Smooth muscle cell (in vitro differentiated cells): Measurements from ENCODE around the gene ACER3. TPM values are rescaled to one million over a fixed set of nuclear protein-coding genes. Genes with fewer than 3 reads are reported as not detected.

Experiments
- DNase-seq: peaks from one replicate; lab custom pipeline; 2025; ENCODE audit not compliant: unreplicated experiment; lab: John Stamatoyannopoulos, UW
- H2AFZ ChIP-seq: fragments of 200-600 bp; sonication (generic); 2 replicates; pipeline ENCODE4 v1.6.0; 2016; ENCODE audit warnings: antibody characterized with exemption, low read depth, mild to moderate bottlenecking
- H3F3A ChIP-seq: fragments of 200-600 bp; sonication (generic); 2 replicates; pipeline ENCODE4 v1.6.0; 2017; ENCODE audit warnings: antibody characterized with exemption, low read depth
- H3K27ac ChIP-seq: fragments of 200-600 bp; sonication (generic); 2 replicates; pipeline ENCODE4 v1.5.1; 2016; ENCODE audit warnings: low read depth, mild to moderate bottlenecking
- H3K27me3 ChIP-seq: fragments of 200-600 bp; sonication (generic); 2 replicates; pipeline ENCODE4 v1.6.1; 2016; ENCODE audit warnings: low read depth, mild to moderate bottlenecking
- H3K36me3 ChIP-seq: fragments of 200-600 bp; sonication (generic); 2 replicates; pipeline ENCODE4 v1.5.1; 2016; ENCODE audit warnings: low read depth
- H3K4me1 ChIP-seq: fragments of 200-600 bp; sonication (generic); 2 replicates; pipeline ENCODE4 v1.5.1; 2016; ENCODE audit warnings: low read depth
- H3K4me2 ChIP-seq: fragments of 200-600 bp; sonication (generic); 2 replicates; pipeline ENCODE4 v1.6.0; 2016; ENCODE audit warnings: mild to moderate bottlenecking
- H3K4me3 ChIP-seq: fragments of 200-600 bp; sonication (generic); 2 replicates; pipeline ENCODE4 v1.5.1; 2016; ENCODE audit warnings: mild to moderate bottlenecking
- H3K79me2 ChIP-seq: fragments of 200-600 bp; sonication (generic); 2 replicates; pipeline ENCODE4 v1.6.0; 2016; ENCODE audit warnings: low read depth, mild to moderate bottlenecking
- H3K9ac ChIP-seq: fragments of 200-600 bp; sonication (generic); 2 replicates; pipeline ENCODE4 v1.6.0; 2016; ENCODE audit warnings: low read depth
- H3K9me3 ChIP-seq: fragments of 200-600 bp; sonication (generic); replicated peaks from 2 replicates; pipeline ENCODE4 v1.5.1; 2016; ENCODE audit warnings: low read depth
- H4K20me1 ChIP-seq: fragments of 200-600 bp; sonication (generic); 2 replicates; pipeline ENCODE4 v1.6.0; 2016; ENCODE audit warnings: low read depth
- WGBS: methylation state at CpG from one replicate; pipeline ENCODE4 v1.1.7; 2016; ENCODE audit warnings: low lambda C conversion rate; 5-methylcytosine and 5-hydroxymethylcytosine counted together
- polyA plus RNA-seq: library from polyadenylated mRNA; unstranded; fragments of >200 nt; fragmentation: Nextera tagmentation; extraction: Ambion mirVana; gene quantifications from 2 replicates; pipeline ENCODE4 v1.2.1, GENCODE V29; 2016
- total RNA-seq: library from RNA; depleted of rRNA; stranded (reverse); fragments of >200 nt; gene quantifications from 2 replicates; pipeline ENCODE4 v1.2.3, GENCODE V29; 2014
- TF ChIP-seq, protein P1 (sequence below): fragments of 200-600 bp; sonication (generic); IDR thresholded peaks from 2 replicates; pipeline ENCODE4 v1.5.1; 2017; ENCODE audit warnings: borderline replicate concordance, mild to moderate bottlenecking, antibody characterized with exemption; ENCODE audit not compliant: insufficient read depth, poor library complexity, severe bottlenecking

Gene ACER3
- total and polyA plus RNA-seq, 2 experiments from 2014 or later: 14.0 to 16.8 TPM

DNA sequence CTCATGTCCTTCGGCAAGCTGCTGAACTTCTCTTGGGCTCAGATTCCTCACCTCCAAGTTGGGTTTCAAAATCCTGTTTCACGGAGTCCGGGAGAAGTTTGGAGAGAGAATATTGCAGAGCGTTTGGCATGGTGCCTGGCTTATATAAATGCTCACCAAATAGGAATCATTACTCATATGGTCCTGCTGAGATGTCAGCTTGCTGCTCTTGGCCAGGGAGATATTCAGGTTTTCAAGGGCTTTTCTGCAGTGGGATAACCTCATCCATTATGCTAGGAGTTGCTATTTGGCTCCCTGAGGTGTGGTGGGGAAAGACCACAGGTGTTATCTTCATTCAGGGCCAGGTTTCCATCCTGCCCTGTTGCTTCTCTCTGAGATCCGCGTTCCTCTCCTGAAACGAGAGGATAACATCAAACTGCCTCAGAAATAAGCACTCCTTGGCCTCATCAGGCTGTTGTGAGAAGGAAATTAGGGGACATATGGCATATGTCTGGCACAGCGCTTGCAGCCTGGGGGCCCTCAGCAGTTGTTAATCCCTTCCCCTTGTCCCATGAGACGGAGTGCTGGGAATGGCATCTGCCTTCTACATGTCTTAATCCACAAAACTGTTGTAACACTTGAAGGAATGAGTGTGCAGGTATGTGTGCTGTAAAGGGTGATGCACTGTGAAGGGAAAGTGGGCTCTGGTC, 29.9 kb upstream of the ACER3 start:
- Histone ChIP-seq H3K36me3 (no peaks in the 10 kb centered on the region), H3K4me3 (no peak overlapping the region), H3K9me3 (no peaks in the 10 kb centered on the region), H3F3A (no peaks in the 10 kb centered on the region), H2AFZ (no peak overlapping the region), H3K27ac (no peak overlapping the region), H3K4me2 (no peak overlapping the region), H3K27me3 (no peaks in the 10 kb centered on the region), H4K20me1 (no peaks in the 10 kb centered on the region), H3K4me1 (no peaks in the 10 kb centered on the region), H3K9ac (no peak overlapping the region), H3K79me2 (no peaks in the 10 kb centered on the region)
- 72% methylated on average over 9 of the region's 9 CpGs for WGBS
- no peak for DNase-seq
- TF ChIP-seq, protein P1, sequence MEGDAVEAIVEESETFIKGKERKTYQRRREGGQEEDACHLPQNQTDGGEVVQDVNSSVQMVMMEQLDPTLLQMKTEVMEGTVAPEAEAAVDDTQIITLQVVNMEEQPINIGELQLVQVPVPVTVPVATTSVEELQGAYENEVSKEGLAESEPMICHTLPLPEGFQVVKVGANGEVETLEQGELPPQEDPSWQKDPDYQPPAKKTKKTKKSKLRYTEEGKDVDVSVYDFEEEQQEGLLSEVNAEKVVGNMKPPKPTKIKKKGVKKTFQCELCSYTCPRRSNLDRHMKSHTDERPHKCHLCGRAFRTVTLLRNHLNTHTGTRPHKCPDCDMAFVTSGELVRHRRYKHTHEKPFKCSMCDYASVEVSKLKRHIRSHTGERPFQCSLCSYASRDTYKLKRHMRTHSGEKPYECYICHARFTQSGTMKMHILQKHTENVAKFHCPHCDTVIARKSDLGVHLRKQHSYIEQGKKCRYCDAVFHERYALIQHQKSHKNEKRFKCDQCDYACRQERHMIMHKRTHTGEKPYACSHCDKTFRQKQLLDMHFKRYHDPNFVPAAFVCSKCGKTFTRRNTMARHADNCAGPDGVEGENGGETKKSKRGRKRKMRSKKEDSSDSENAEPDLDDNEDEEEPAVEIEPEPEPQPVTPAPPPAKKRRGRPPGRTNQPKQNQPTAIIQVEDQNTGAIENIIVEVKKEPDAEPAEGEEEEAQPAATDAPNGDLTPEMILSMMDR: no peak

GRCh38 chr11:76831686-76832310, 28.9 kb upstream of the ACER3 start:
- no peak for DNase-seq

GRCh38 chr11:76832361-76832760, 28.4 kb upstream of the ACER3 start:
- DNase-seq: no peak
- no peaks in the 10 kb centered on the region for H3K36me3 ChIP-seq
- no peaks in the 10 kb centered on the region for H3K27me3 ChIP-seq
- H3K27ac ChIP-seq: no peak overlapping the region
- no peak overlapping the region for H3K4me2 ChIP-seq
- H3F3A ChIP-seq: no peaks in the 10 kb centered on the region
- TF ChIP-seq, protein P1: no peak
- H3K4me3 ChIP-seq: no peak overlapping the region
- H3K9me3 ChIP-seq: no peaks in the 10 kb centered on the region
- H4K20me1 ChIP-seq: no peaks in the 10 kb centered on the region
- no peak overlapping the region for H2AFZ ChIP-seq
- no peaks in the 10 kb centered on the region for H3K4me1 ChIP-seq
- H3K9ac ChIP-seq: no peak overlapping the region
- no peaks in the 10 kb centered on the region for H3K79me2 ChIP-seq

More at GRCh38 chr11:76831686-76832310, 28.9 kb upstream of the ACER3 start:
- H3K79me2 ChIP-seq: no peaks in the 10 kb centered on the region
- no peak overlapping the region for H2AFZ ChIP-seq
- H4K20me1 ChIP-seq: no peaks in the 10 kb centered on the region
- no peaks in the 10 kb centered on the region for H3K9me3 ChIP-seq
- H3K36me3 ChIP-seq: no peaks in the 10 kb centered on the region
- H3K4me3 ChIP-seq: no peak overlapping the region
- no peak overlapping the region for H3K27ac ChIP-seq
- no peaks in the 10 kb centered on the region for H3K4me1 ChIP-seq
- no peaks in the 10 kb centered on the region for H3K27me3 ChIP-seq
- H3K9ac ChIP-seq: no peak overlapping the region
- H3K4me2 ChIP-seq: no peak overlapping the region
- H3F3A ChIP-seq: no peaks in the 10 kb centered on the region
- 94% methylated on average over 4 of the region's 4 CpGs for WGBS
- TF ChIP-seq, protein P1: no peak

DNA sequence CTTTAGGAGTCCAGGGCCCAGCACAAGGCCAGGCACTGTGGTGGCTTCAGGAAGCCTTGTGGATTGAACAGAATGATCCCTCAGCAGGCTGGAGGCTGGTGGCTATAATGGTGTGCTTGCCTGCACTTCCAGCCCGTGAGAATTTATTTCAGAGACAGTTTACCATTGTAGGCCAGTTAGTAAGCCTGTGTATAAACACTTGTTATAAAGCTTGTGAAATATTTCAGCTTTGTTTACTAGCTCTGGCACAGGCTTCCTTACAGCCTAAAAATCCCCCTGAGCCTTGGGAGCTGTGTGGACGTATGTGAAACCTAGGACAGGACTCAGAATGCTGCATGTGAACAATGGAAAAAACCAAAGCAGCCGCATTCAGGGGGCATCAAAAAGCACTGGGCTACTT, 26.6 kb upstream of the ACER3 start:
- TF ChIP-seq, protein P1: no peak
- no peak overlapping the region for H2AFZ ChIP-seq
- DNase-seq: no peak
- H3K79me2 ChIP-seq: no peaks in the 10 kb centered on the region
- H3K4me1 ChIP-seq: peaks cover 3% of the 10 kb centered on the region
- H3K36me3 ChIP-seq: no peaks in the 10 kb centered on the region
- no peaks in the 10 kb centered on the region for H3K27me3 ChIP-seq
- WGBS: 51% methylated on average over 3 of the region's 3 CpGs
- no peak overlapping the region for H3K9ac ChIP-seq
- no peaks in the 10 kb centered on the region for H3K9me3 ChIP-seq
- no peak overlapping the region for H3K4me3 ChIP-seq
- no peak overlapping the region for H3K27ac ChIP-seq
- H4K20me1 ChIP-seq: no peaks in the 10 kb centered on the region
- H3K4me2 ChIP-seq: no peak overlapping the region
- H3F3A ChIP-seq: no peaks in the 10 kb centered on the region
